ENCODE measurements around the gene SGCD. TPM values are rescaled to one million over a fixed set of nuclear protein-coding genes. Genes with fewer than 3 reads are reported as not detected.

The SGCD gene
- total RNA-seq, 4 donors from 2014 or later: 0.37 to 3.7 (median 2.4) TPM

GRCh38 chr5:156762771-156763170, 435.8 kb downstream of the SGCD start:
- no peak for TF ChIP-seq POLR2A (IDR thresholded peaks at IDR 0.05)
- TF ChIP-seq POLR2AphosphoS5 (IDR thresholded peaks at IDR 0.05): no peak
- TF ChIP-seq EP300 (IDR thresholded peaks at IDR 0.05; ENCODE audit: low read depth): no peak
- no peak for TF ChIP-seq CTCF (IDR thresholded peaks at IDR 0.05)
- no peaks in the 10 kb centered on the region for H3K9me3 ChIP-seq
- intact Hi-C loops (cut with DNase I; ENCODE audit: low total_unique reads) (no loop called here), in situ Hi-C loops (cut with MboI; ENCODE audit: low pct_ligation_motif_present in 1 of 4, low pct_unique_long_range_greater_than_20kb in 1 of 4, low sequenced_read_pairs in 3 of 4) (no loop called here)
- no peak overlapping the region for H3K4me3 ChIP-seq
- H3K27ac ChIP-seq: no peak overlapping the region
- no peaks in the 10 kb centered on the region for H3K27me3 ChIP-seq
- H3K36me3 ChIP-seq: peaks cover 0 to 4% (median 0%) of the 10 kb centered on the region in 4 donors
- no peak for DNase-seq
- no peaks in the 10 kb centered on the region for H3K4me1 ChIP-seq

GRCh38 chr5:156764176-156764971, 437.4 kb downstream of the SGCD start:
- Histone ChIP-seq H3K4me1 (no peaks in the 10 kb centered on the region), H3K27ac (no peak overlapping the region), H3K36me3 (no peaks in the 10 kb centered on the region), H3K9me3 (no peaks in the 10 kb centered on the region), H3K4me3 (no peak overlapping the region), H3K27me3 (no peaks in the 10 kb centered on the region)
- intact Hi-C loops (cut with DNase I; ENCODE audit: low total_unique reads): no loop called here
- WGBS, 2 donors (ENCODE audit: low coverage in 1 of 2): 74 to 78% methylated on average over 4 to 6 of the region's 6 CpGs
- in situ Hi-C loops (cut with MboI; ENCODE audit: low pct_ligation_motif_present in 1 of 4, low pct_unique_long_range_greater_than_20kb in 1 of 4, low sequenced_read_pairs in 3 of 4): no loop called here
- no peak for TF ChIP-seq CTCF (IDR thresholded peaks at IDR 0.05)
- TF ChIP-seq EP300 (IDR thresholded peaks at IDR 0.05; ENCODE audit: low read depth): no peak
- TF ChIP-seq POLR2A (IDR thresholded peaks at IDR 0.05): no peak
- no peak for TF ChIP-seq POLR2AphosphoS5 (IDR thresholded peaks at IDR 0.05)
- DNase-seq: no peak

- no peaks in the 10 kb centered on the region for H3K36me3 ChIP-seq
- in situ Hi-C loops (cut with MboI; ENCODE audit: low pct_ligation_motif_present in 1 of 4, low pct_unique_long_range_greater_than_20kb in 1 of 4, low sequenced_read_pairs in 3 of 4): no loop called here
- no peaks in the 10 kb centered on the region for H3K27me3 ChIP-seq
- TF ChIP-seq POLR2AphosphoS5 (IDR thresholded peaks at IDR 0.05) (no peak), POLR2A (IDR thresholded peaks at IDR 0.05) (no peak), EP300 (IDR thresholded peaks at IDR 0.05; ENCODE audit: low read depth) (no peak), CTCF (IDR thresholded peaks at IDR 0.05) (no peak)
- H3K4me1 ChIP-seq: no peaks in the 10 kb centered on the region
- no peak overlapping the region for H3K27ac ChIP-seq
- DNase-seq: no peak
- 71 to 89% methylated on average over 1 to 2 of the region's 2 CpGs for WGBS, 2 donors (ENCODE audit: low coverage in 1 of 2)
- no peaks in the 10 kb centered on the region for H3K9me3 ChIP-seq
- intact Hi-C loops (cut with DNase I; ENCODE audit: low total_unique reads): no loop called here
- no peak overlapping the region for H3K4me3 ChIP-seq
These were observed 447.3 kb downstream of the SGCD start for GRCh38 chr5:156774273-156774672.

- no peak overlapping the region for H3K27ac ChIP-seq
- in situ Hi-C loops (cut with MboI; ENCODE audit: low pct_ligation_motif_present in 1 of 4, low pct_unique_long_range_greater_than_20kb in 1 of 4, low sequenced_read_pairs in 3 of 4): no loop called here
- intact Hi-C loops (cut with DNase I; ENCODE audit: low total_unique reads): no loop called here
- no peaks in the 10 kb centered on the region for H3K27me3 ChIP-seq
- no peak overlapping the region for H3K4me3 ChIP-seq
- 86 to 95% methylated on average over 1 of the region's 1 CpG for WGBS, 2 donors (ENCODE audit: low coverage in 1 of 2)
- TF ChIP-seq EP300 (IDR thresholded peaks at IDR 0.05; ENCODE audit: low read depth): no peak
- no peak for TF ChIP-seq POLR2A (IDR thresholded peaks at IDR 0.05)
- TF ChIP-seq CTCF (IDR thresholded peaks at IDR 0.05): no peak
- TF ChIP-seq POLR2AphosphoS5 (IDR thresholded peaks at IDR 0.05): no peak
- DNase-seq: no peak
- no peaks in the 10 kb centered on the region for H3K36me3 ChIP-seq
- H3K9me3 ChIP-seq: no peaks in the 10 kb centered on the region
- no peaks in the 10 kb centered on the region for H3K4me1 ChIP-seq
These were observed 451.3 kb downstream of the SGCD start for GRCh38 chr5:156778139-156778706.

All from transverse colon (tissue), 4 donors.